Hepatocyte (in vitro differentiated cells): ENCODE results near the gene PROSER2.

Experiments
- CTCF ChIP-seq: fragments of 200-600 bp; sonication (generic); IDR thresholded peaks from 2 replicates; pipeline ENCODE4 v1.5.1; 2016; ENCODE audit warnings: antibody characterized with exemption, mild to moderate bottlenecking; ENCODE audit not compliant: poor library complexity
- EZH2 ChIP-seq: fragments of 200-600 bp; sonication (generic); IDR thresholded peaks from 2 replicates; pipeline ENCODE4 v1.6.1; 2016; ENCODE audit warnings: antibody characterized with exemption, mild to moderate bottlenecking, borderline replicate concordance

GRCh38 chr10:11864727-11865126 is 41.6 kb downstream of the PROSER2 start:
- no peak for TF ChIP-seq CTCF
- no peak for TF ChIP-seq EZH2
